ENCODE measurements around the gene TPST2.
A peak's percentile ranks its signal among the peaks of the same experiment; 100 is the strongest.

Gene TPST2

DNA sequence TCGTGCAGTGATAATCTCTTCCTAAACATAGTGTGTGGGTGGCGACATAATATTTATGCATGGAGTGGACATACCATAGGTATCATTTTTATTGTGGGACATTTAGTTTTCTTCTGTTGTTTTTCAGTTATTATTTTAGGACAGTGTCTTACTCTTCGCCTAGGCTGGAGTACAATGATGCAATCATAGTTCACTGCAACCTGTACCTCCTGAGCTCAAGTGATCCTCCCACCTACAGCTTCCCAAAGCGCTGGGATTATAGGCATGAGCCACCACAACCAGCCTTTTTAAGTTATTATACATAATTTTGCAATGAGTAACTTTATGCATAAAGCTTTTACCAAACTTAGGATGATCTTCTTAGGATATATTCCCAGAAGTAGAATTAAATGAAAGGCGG is 103.5 kb downstream of the TPST2 start:
- no peak for DNase-seq

DNA sequence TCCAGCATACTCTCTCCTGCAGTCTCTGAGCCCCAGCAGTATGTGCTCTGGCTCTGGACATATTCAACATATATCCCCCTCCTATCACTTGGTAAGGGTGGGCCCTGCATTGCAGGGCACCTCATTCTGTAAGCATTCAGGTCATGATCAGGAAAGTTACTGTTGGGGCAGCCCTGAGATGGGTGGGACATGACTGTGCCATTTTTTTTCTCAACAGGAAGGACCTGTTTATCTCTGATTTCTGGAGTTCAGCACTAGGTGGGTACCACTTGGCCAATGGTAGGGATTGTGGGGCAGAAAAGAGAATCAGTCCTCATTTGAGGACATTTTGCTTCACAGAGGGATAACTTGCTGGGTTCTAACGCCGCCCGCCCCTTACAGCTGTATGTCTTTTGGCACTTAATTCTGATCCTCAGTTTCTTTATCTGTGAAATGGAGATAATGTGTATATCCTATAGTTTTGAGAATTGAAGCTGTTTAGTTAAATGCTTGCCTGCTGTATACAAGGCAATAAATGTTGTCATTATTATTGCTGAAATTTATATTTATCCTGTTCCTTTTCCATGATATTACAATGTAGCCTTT is 104.0 kb downstream of the TPST2 start:
- no peak for DNase-seq

DNA sequence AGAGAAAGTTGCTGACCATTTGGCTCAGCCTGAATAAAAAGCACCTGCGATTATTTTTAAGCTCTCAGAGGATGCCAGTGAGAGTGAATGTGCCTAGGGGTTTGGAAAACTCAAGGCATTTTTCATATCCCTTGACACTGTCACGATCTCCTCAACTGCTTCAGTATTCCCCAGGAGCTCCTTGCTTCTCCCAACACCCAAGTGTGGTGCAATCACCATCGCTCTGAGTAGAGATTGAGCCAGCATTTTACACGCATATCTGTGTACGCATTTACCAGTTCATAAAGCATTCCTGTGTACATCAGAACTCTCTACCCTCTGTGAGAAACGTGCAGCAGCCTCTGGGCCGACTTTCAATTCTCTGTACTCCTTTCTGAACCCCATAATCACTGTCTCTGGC is 104.9 kb downstream of the TPST2 start:
- DNase-seq = no peak

DNA sequence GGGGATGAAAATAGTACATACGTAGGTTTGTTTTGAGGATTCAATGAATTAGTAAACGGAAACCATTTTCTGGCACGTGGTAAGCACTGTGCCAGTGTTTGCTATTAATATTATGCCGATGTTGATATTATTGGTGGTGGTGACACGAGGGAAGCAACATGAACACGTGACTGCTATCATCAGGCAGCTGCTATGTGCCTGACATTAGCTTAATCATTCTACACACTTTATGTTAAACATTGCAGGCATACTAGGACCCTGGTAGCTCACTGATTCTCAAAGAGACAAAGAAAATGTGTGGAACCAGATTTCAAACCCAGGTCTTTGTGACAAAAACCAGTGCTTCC is 105.6 kb downstream of the TPST2 start:
- no peak for DNase-seq

DNA sequence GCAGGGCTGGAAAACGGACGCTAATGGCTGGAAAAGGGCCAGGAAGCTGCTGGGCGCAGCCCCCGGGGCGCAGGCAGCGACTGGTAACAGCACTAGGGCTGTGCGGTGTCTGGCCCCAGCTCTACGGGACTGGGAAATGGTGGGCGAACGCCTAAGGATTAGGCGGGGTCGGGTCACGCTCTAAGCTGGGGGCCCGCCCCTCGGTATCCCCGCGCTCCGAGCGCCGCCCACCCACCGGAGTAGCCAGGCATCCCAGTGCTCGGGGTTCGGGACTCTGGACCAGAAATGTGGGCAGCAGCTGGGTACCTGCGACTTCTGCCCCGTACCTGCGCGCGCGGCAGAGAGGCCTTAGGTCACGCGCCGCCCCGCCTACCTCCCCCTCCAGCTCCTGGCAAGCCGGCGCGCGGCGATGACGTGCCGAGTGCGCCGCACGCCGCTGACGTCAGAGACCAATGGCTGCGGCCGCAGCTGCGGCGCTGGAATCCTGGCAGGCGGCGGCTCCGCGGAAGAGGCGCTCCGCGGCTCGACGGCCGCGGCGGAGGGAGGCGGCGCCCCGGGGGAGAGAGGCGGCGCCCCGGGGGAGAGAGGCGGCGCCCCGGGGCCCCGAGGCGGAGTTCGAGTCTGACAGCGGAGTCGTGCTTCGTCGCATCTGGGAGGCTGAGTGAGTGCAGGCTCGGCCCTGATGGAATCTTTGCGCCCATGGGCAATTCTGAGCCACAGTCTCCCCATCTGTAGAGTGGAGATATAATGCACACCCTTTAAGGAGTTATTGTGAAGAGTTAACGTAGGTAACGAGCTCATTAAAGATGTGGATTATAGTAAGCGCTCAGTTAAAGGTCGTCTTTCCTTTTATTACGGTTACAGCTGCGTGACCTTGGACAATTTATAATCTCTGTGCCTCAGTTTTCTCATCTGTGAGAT is 106.2 kb downstream of the TPST2 start, which contains the start of the genes HPS4 and SRRD:
HPS4 (minus strand) TSS at position 345 of the 921 bp plus-strand sequence. CDS start 2,021 bp downstream, outside the sequence.
SRRD (plus strand) TSS at position 439 of the 921 bp plus-strand sequence; CDS start at position 453, 14 bp downstream.
- peak; percentile 88 for DNase-seq

DNA sequence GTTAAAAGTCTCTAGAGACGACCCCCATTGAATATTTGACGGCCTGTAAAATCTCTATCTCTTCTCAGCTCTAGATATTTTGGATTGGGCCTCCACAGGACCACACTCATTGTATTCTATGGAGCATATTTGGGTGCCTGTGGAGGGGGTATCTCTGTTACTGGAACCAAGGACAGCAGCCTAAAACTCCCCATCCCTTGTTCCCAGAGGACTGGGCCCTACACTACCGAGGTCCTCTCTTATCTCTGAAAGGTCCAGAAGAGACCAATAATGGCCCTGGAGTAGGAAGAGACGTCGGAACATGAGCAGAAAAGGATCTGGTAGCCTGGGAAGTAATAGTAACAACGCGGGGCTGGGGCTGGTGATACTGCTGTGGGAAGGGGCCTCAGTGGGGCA is 106.9 kb downstream of the TPST2 start:
- no peak for DNase-seq

DNA sequence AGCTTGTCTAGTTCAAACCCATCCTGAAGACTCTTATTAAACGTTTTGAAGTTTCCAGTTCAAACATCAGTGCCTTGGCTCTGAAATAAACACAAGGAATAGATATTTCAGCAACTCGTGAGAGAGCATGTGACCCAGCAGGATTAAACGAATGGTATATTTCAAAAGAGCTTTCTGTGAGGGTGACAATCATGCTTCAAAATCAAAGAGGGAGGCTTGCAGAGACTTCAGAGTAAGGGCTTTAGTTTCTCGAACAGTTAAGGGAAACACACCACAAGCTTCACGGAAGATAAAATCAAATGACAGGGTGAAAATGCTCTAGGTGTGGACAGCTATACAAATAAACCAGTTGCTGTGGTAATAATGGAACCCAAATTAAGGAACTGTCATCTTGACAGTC is 107.8 kb downstream of the TPST2 start:
- no peak for DNase-seq

DNA sequence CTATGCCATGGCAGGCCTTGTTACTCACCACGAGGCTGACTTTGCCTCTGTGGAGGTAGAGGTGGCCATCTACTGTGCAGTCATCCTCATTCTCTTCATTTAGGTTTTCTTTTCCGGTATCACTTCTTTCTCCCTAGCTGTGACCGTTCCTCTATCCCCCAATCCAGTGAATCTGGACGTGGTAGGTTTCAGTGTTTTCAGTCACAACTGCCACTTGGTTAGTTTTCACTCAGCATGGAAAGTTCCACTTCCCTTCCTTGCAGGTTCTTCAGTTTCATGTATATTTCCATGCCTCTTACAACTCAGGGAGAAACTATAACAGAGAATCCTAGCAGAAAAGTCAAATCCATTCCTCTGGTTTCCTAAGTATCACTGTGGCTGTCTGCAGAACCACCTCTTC is 108.2 kb downstream of the TPST2 start:
- no peak for DNase-seq

DNA sequence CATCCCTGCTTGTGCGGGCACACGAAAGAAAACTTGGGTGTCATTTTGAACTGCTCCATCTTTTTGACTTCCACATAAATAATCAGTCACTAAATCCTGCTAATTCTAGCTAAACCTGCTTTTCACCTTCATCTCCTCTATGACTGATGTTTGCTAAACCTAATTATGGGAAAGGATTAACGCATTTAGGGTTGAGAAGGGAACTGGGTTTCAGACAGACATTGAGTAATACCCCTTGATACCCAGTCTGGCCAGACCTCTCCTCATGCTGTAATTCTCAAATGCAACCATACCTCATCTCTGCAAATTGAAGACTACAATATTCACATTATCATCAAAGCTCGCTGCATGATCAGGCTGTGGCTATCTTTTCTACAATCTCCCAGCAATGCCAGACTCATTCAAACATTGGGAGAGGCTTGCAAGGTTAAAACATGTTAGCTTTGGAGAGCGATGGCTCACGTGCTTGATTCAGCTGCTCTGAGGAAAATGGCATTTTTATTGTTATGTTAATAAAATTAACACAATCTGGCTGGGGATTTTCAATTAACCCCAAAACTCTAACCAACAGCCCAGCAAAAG is 108.7 kb downstream of the TPST2 start:
- DNase-seq = no peak

DNA sequence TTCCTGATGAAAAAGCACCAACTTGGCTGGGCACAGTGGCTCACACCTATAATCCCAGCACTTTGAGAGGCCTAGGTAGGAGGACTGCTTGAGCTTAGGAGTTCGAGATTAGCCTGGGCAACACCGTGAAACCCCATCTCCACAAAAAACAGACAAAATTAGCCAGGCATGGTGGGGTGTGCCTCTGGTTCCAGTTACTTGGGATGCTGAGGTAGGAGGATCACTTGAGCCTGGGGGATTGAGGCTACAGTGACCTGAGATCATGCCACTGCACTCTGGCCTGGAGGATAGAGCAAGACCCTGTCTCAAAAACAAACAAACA is 109.4 kb downstream of the TPST2 start:
- DNase-seq = no peak

DNA sequence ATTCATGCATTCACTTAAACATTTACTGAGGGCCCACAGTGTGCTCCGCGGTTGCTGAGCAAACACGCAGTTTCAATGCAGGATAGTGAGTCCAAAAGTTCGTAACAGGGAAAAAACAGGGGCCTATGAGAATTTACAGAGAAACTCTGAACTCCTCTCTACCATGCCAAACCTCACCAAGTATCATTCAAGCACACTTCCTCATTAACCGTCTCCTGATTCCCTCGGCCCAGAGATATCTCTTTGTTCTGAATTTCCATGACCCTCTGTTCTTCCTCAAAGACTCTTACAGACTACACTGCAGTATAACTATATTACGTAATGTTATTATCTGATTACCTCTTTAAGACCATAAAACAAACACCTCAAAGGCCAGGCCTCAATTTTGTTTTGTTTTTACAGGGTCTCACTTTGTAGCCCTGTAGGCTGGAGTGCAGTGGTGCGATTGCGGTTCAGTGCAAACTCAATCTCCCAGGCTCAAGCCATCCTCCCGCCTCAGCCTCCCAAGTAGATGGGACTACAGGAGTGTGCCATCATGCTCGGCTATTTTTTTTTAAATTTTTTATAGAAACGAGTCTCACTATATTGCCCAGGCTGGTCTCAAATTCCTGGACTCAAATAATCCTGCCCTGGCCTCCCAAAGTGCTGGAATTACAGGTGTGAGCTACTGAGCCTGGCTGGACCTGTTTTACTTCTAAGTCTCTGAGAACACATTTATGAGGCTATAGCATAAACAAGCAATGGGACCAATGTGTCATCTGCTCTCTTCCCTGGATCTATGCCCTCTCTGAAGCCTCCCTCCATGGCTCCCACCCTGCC is 109.9 kb downstream of the TPST2 start:
- DNase-seq = no peak

DNA sequence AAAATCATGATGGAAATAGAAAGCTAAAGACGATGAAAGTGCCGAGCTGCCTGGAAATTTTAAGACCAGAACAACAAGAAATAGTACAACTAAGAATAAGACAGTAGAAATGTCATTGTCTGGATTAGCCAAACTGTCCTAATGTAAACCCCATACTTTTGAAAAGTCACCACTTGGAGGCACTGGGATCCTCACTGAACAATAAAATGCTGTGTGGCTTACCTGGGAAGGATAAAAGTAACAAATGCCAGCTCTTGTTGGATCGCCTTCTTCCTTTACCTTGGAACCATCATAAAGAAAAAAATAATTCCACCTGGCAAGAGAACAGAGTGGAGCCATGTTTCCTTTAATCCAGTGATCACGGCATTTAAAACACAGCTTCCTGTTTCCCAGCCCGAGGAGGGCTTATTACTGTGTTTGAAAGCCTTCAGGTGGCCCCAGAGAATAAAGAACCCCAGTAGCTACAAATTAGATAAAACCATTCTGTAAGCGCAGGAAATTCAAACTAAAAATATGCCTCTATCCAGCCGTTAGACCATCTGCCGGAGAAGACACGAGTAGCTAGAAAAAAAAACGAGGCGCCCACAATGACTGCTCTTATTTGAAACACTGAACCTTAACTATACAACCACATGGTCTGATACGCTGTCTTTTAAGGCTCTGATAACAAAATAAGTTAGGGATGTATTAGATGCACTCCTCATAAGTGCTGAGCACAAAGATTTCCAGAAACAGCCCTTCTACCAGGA is 110.7 kb downstream of the TPST2 start:
- DNase-seq = no peak

DNA sequence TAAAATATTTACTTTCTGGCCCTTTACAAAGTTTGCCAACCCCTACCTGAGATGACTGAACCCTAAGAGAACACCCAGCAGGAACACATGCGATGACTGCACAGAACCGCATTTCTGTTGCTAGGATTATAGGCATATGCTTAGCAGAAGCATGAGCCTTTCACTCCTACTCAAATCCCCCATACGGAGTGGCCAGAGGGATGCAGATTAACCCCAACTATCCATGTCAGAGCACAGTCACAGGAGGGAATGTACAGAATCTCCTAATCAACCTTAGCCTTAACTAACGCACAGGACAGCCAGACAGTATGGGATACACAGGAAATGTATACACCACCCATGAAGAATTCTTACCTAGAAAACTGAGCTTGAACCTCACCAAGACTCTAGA is 112.6 kb downstream of the TPST2 start:
- DNase-seq = no peak

DNA sequence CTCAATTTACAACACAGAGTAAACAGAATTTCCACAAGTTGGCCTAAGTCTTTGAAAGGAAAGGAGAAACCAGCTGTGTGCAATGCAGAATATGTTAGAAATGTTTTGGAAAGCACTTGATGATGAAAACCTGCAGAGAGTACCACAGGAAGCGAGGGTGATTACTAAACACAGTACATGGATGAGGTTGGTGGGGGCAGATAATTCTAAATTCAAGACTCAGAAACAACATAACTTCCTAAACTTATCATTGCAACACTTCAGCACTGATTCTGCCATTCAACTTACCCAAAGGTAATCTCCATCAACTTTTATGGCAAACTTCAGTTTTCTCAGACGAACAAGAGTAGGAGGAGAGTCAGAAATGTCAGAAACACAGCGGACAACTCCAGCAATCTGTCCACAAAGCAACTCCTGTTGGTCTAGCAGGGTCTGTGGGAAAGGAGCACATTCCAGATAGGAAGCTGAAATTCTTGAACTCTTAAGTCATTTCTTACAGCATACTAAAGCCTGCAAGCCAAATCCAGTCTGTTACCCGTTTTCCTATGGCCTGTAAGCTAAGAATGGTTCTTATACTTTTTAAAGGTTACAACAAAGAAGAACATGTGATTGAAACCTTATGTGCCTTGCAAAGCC is 113.1 kb downstream of the TPST2 start:
- no peak for DNase-seq

DNA sequence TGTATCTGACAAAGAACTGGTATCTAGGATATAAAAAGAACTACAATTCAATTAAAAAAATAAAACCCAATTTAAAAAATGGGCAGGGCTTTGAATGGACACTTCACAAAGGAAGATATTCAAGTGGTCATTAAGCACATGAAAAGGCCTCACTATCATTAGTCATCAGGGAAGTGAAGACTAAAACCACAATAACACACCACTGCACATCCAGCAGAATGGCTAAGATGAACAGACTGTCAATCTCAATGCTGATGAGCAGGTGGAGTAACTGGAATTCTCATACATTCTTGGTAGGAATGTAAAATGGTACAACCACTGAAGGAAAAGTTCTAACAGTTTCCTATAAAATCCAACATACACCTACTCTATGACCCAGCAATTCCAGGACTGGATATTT is 115.2 kb downstream of the TPST2 start:
- no peak for DNase-seq
